ENCODE measurements around the gene ADAMTSL2. TPM values are rescaled to one million over a fixed set of nuclear protein-coding genes. Genes with fewer than 3 reads are reported as not detected.

ADAMTSL2 gene
- total and polyA plus RNA-seq, 9 donors: 0.27 to 18.5 (median 1.9) TPM

DNA sequence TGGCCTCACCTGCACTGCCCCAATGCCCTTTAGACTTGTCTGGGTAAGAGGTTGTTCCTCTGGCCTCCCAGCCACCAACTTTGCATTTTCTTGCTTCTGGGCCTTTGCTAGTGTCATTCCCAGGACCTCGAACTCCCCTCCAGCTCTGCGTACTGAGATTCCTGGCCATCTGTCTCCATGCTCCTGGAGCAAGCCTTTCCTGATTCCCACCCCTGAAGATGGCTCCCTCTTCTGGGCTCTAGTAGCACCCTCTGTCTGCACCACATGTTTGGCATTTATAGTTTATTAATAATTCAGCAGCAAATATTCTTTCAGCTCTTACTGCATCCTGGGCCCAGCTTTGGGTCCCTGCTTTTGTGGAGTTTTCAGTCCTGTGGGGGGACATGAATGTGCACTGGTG, 59.8 kb downstream of the ADAMTSL2 start:
- WGBS, 3 donors: 89 to 97% (median 90%) methylated on average over 2 of the region's 2 CpGs
- Histone ChIP-seq H3K4me3 (no peak overlapping the region), H3K27ac (no peak overlapping the region), H3K27me3 (no peaks in the 10 kb centered on the region), H3K9me3 (no peaks in the 10 kb centered on the region), H3K36me3 (no peaks in the 10 kb centered on the region), H3K4me1 (ENCODE audit: insufficient read depth) (no peaks in the 10 kb centered on the region)
- DNase-seq: no peak
- TF ChIP-seq, protein P1, sequence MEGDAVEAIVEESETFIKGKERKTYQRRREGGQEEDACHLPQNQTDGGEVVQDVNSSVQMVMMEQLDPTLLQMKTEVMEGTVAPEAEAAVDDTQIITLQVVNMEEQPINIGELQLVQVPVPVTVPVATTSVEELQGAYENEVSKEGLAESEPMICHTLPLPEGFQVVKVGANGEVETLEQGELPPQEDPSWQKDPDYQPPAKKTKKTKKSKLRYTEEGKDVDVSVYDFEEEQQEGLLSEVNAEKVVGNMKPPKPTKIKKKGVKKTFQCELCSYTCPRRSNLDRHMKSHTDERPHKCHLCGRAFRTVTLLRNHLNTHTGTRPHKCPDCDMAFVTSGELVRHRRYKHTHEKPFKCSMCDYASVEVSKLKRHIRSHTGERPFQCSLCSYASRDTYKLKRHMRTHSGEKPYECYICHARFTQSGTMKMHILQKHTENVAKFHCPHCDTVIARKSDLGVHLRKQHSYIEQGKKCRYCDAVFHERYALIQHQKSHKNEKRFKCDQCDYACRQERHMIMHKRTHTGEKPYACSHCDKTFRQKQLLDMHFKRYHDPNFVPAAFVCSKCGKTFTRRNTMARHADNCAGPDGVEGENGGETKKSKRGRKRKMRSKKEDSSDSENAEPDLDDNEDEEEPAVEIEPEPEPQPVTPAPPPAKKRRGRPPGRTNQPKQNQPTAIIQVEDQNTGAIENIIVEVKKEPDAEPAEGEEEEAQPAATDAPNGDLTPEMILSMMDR (IDR thresholded peaks at IDR 0.05): no peak
- no peak for TF ChIP-seq POLR2A (IDR thresholded peaks at IDR 0.05)
- intact Hi-C loops (cut with DNase I): no loop called here

DNA sequence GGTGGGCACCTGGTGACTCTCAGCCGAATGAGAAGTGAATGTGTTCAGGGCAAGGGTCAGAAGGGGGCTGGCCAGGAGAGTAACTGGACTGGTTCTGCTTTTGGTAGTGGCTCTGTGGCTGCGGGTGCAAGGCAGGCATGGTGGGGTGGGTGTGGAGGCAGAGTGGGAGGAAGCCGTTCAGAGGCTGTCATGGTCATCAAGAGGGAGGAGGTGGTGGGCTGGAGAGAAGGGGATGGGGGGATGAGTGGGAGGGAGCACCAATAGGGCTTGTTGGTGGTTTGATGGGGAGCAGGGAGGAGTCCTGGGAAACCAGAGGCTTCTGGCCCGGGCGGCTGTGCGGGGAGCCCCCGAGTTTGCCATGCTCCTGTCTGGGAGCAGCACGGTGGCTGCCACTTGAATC, 61.4 kb downstream of the ADAMTSL2 start:
- WGBS, 3 donors: 79 to 88% (median 84%) methylated on average over 8 of the region's 8 CpGs
- TF ChIP-seq POLR2A (IDR thresholded peaks at IDR 0.05) (no peak), EP300 (IDR thresholded peaks at IDR 0.05) (no peak)
- TF ChIP-seq, protein P1 (IDR thresholded peaks at IDR 0.05): no peak
- no peaks in the 10 kb centered on the region for H3K27me3 ChIP-seq
- H3K9me3 ChIP-seq: no peaks in the 10 kb centered on the region
- DNase-seq: no peak
- H3K4me3 ChIP-seq: no peak overlapping the region
- H3K36me3 ChIP-seq: no peaks in the 10 kb centered on the region
- no peak overlapping the region for H3K27ac ChIP-seq
- intact Hi-C loops (cut with DNase I): no loop called here
- H3K4me1 ChIP-seq (ENCODE audit: insufficient read depth): no peaks in the 10 kb centered on the region

DNA sequence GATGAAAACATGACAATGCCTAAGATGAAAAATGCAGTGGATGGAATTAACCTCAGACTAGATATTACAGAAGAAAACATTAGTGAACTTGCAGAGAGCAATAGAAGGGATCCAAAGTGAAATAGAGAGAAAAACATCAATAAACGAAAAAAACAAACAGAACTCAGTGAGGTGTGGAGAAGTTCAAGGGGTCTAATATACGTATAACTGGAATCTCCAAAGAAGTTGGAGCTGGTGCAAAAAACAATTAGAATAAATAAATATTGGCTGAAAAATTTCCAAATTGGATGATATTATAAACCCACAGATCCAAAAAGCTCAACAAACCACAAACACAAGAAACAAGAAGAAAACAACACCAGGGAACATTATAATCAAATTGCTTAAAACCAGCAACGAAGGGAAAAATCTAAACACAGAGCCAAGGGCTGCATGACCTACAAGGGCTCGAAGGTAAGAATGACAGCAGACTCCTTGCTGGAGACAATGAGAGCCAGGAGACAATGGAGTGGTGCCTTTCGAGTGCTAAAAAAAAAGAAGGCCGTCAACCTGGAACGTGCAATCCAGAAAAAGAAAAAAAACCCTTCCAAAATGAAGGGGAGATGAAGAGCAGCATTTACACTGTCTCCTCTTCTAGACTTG, 62.9 kb downstream of the ADAMTSL2 start:
- no peaks in the 10 kb centered on the region for H3K9me3 ChIP-seq
- WGBS, 3 donors: 73 to 83% (median 76%) methylated on average over 7 of the region's 7 CpGs
- H3K36me3 ChIP-seq: no peaks in the 10 kb centered on the region
- no peak overlapping the region for H3K4me3 ChIP-seq
- TF ChIP-seq, protein P1 (IDR thresholded peaks at IDR 0.05): no peak
- no peak for TF ChIP-seq EP300 (IDR thresholded peaks at IDR 0.05)
- DNase-seq: no peak
- H3K27me3 ChIP-seq: no peaks in the 10 kb centered on the region
- H3K27ac ChIP-seq: no peak overlapping the region
- intact Hi-C loops (cut with DNase I): no loop called here
- H3K4me1 ChIP-seq (ENCODE audit: insufficient read depth): no peaks in the 10 kb centered on the region

DNA sequence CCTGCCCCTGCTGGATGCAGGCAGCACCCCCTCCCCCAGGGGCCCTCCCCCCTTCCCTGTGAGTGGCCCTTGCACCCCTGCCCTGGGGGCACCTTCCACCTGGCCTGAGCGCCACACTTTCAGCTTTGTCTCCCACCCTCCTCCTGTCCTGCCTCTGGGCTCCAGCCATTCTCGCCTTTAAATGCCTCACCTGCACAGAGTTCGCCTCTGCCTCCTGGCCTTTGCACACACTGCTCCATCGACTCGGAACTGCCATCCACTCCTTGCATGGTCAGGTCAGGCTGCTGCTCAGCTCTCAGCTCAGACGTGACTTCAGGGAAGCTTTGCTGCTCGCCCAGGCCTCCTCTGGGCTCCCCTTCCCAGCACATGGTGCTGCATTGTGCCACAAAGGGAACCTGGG, 64.5 kb downstream of the ADAMTSL2 start:
- intact Hi-C loops (cut with DNase I): no loop called here
- 72 to 84% (median 82%) methylated on average over 7 of the region's 7 CpGs for WGBS, 3 donors
- H3K4me3 ChIP-seq: no peak overlapping the region
- TF ChIP-seq EP300 (IDR thresholded peaks at IDR 0.05) (no peak), POLR2A (IDR thresholded peaks at IDR 0.05) (no peak)
- TF ChIP-seq, protein P1 (IDR thresholded peaks at IDR 0.05): no peak
- no peaks in the 10 kb centered on the region for H3K27me3 ChIP-seq
- no peaks in the 10 kb centered on the region for H3K9me3 ChIP-seq
- no peaks in the 10 kb centered on the region for H3K4me1 ChIP-seq (ENCODE audit: insufficient read depth)
- H3K36me3 ChIP-seq: no peaks in the 10 kb centered on the region
- no peak for DNase-seq
- H3K27ac ChIP-seq: no peak overlapping the region

Data from ovary (tissue), 9 donors.